ENCODE results near the gene CRB2.
"Not testable (repeated sequence)": the region's sequence is repeated elsewhere in the genome, so short reads cannot be mapped to it uniquely, and the experiment has no call there.

Gene CRB2

GRCh38 chr9:123329329-123329955 lies 26.6 kb upstream of the CRB2 start:
- no peak for DNase-seq (ENCODE audit: low spot score)

GRCh38 chr9:123331346-123332060 lies 24.5 kb upstream of the CRB2 start:
- no peak for DNase-seq (ENCODE audit: low spot score)

- DNase-seq (ENCODE audit: low spot score) = not testable (repeated sequence)
Observed at GRCh38 chr9:123333058-123333669, 22.8 kb upstream of the CRB2 start.

GRCh38 chr9:123334639-123335038 lies 21.4 kb upstream of the CRB2 start:
- DNase-seq (ENCODE audit: low spot score) = no peak

DNA sequence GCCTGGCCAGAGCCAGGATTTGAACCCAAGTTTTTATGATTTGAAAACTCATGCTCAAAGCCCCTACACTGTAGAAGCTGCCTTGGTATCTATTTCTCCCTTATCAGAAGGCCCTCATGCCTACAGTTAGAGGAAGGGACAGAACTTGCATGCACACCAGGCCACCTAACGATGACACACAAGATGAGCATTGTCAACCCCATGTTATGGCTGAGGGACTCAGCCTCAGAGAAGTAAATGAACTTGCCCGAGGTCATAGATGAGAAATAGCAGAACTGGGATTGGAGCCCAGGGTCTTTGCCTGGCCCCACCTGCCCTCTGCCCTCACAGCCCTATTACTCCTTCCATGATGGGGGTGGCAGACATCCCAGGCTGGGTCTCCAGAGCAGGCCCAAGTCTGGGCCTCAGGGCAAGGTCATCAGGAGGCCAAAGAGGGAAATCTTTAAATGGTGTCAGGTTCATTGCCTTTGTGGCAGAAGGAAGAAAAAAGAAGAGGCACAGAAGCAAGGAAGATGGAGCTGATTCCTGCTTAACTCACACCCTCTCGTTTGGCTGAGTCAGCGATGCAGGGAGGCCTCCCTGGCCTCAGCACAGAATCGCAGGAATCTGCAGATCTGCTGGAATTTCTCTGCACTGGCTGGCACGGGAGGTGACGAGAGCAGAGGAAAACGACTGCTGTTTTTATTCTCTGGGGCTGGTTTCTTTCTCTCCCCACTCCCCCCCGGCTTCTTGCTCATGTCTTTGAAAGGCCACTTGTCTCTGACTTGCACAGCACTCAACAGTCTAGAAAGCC lies 20.6 kb upstream of the CRB2 start:
- peak; percentile 37 for DNase-seq (ENCODE audit: low spot score)

- DNase-seq (ENCODE audit: low spot score) = no peak
Observed at GRCh38 chr9:123335986-123336329, 20.0 kb upstream of the CRB2 start.

DNA sequence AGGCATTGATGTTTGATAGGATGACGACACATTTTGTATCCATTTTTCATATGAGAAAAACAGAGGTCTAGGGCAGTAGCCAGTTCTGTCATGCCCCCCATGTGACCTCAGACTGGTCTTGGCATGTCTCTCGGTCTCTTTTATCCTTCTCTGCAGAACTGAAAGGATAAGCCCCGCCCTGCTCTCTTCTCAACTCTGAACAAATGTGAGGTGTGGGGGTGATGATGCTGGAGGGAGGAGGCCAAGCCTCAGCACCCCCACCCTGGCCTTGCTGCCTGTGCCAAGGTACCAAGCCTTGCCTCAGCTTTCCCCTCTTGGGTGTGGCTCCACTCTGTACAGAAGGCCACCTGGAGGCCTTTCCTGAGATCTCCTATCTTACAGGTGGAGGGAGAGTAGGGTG lies 19.5 kb upstream of the CRB2 start:
- no peak for DNase-seq (ENCODE audit: low spot score)

DNA sequence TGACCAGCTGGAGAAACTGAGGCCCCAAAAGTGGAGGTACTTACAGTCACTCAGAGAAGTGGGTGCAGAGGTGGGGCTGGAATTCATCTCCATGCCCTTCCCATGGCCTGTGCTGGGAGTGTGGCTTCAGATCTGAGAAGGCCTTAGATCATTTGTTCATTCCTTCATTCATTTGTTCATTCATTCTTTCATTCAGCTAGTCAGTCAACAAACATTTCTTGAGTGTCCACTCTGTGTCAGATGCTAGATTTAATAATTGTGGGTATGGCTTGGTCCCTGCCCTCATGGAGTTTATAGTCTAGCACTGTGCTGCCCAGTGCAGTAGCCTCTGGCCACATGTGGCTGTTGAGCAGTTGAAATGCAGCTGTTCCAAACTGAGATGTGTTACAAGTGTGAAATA lies 19.0 kb upstream of the CRB2 start:
- DNase-seq (ENCODE audit: low spot score) = no peak

DNA sequence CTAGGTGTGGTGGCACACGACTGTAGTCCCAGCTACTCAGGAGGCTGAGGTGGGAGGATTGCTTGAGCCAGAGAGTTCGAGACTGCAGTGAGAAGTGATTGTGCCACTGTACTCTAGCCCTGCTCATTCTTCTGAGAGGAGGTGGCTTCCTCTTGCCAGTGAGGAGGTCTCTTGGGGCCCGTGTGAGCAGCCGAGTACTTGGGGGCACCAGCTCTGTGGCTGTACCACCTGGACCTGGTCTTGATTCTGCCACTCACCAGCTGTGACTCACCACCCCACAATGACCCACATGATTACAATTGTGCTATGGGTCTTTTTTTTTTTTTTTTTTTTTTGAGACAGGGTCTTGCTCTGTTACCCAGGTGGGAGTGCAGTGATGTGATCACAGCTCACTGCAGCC lies 18.0 kb upstream of the CRB2 start:
- DNase-seq (ENCODE audit: low spot score) = no peak

- no peak for DNase-seq (ENCODE audit: low spot score)
Observed at GRCh38 chr9:123338710-123339665, 17.0 kb upstream of the CRB2 start.

DNA sequence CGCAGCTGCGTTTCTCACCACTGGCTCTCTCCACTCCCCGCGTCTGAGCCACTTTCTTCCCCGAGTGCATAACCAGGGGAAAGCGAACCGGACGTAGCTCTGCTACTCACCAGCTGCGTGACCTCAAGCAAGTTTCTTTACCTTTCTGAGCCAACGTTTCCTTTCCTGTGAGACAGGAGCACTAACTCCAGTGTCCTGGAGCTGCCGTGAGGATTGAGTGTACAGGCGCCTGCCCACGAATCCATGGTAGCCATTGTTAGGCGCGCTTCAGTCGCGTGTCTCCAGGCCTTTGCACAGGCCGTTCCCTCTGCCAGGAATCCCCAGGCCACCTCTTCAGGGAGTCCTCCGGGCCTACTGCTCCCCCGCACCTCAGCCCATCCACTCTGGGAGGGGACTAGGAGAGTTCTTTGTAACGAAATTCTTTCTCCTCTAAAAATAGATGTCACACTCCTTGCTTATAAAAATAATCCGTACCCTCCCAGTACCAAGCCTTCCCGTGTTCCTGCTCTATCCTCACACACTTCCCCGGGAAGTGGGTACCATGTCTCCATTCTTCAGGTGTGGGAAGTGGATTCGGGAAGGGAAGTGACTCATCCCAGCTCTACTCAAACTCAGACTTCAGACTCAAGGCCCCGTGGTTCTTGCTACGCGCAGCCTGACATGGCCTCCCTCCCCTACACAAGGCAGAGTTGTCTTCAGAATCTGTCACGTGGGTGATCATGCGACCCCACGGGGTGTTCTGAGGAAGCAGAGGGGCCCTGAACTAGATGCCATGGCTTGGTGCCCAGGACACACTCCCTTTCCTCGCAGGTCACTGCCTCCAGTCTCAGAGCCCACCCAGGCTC lies 16.1 kb upstream of the CRB2 start:
- DNase-seq (ENCODE audit: low spot score) = no peak

- DNase-seq (ENCODE audit: low spot score) = no peak
Observed at GRCh38 chr9:123341816-123342215, 14.2 kb upstream of the CRB2 start.

DNA sequence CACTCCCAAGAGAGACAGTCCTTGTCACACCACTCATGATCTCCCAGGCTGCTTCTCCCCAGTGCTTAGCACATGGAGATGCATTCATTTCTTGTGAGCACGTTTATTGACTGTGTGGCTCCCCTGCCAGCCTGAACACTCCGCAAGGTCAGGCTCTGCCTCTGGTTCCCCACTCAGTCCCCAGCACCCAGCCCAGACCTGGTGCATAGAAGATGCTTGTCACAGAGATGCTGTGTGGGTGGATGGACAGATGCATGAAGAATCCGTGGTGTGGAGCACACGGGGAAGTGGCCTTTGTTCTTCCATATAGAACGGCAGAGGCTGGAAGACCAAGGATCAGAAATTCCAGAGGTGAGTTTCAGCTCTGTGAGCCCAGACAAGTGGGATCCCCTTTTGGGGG lies 13.8 kb upstream of the CRB2 start:
- DNase-seq (ENCODE audit: low spot score) = no peak

DNA sequence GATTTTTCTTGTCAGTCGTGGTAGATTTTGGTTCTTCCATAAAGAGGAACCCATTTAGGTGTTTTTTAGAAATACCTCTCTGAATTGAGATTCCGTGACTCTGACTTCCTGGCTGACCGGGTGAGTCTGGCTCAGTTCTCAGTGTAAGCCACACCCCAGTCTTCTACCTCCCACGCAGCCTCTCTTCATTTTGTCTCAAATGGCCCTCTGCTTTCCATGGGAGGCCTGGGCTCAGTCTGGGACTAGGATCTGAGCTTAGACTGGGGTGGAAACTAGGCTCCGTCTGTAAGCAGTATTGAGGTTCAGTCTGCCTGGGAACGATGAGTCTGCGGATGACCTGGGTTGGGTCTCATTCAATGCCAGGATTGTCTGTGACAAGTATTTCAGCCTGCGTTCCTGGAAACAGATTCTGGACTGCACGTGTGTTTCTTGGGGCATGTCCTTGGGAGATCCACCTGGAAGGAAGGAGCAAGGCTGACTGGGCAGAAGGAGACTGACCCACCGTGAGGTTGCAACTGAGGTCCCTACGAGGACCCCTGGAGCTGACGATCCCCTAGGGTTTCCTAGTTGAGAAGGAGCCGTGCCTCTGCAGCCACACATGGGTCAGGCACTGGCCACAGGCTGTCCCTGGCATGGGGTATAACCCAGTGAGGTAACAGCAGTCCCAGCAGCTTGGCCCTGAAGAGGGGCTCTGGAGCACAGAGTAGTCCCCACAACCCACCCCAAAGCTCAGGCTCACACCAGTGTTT lies 12.4 kb upstream of the CRB2 start:
- DNase-seq (ENCODE audit: low spot score) = no peak

DNA sequence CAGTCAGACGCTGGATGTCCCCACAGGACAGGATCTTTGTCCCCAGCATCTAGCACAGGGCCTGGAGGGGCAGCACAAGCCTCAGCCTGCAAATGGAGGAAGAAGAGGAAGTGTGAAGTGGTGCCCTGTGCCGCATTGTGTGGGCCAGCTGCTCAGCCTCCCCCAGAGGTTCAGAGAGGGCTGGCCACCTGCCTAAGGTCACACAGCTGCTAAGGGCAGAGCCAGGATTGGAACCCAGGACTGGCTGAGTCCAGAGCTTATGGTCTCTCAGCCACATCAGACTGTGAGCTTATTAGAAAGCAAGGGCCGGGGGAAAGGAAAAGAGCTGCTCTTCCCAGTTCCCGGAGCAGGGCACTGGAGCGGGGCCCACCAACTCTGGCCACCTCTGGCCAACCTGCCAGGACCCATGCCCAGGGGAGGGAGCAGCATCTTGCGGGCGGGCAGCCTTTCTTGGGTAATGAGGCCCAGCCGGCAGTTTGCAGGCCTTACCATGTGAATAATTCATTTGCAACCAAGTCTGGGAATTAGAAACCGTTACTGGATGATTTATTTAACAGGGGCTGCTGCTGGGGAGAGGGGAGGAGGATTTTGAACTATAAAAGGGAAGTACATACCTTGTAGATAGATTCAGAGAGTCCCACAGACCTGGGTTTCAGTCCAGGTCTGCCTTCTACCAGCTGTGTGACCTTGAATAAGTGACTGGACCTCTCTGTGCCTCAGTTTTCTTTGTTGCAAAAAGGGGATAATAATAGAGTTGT lies 11.6 kb upstream of the CRB2 start:
- DNase-seq (ENCODE audit: low spot score) = no peak

DNA sequence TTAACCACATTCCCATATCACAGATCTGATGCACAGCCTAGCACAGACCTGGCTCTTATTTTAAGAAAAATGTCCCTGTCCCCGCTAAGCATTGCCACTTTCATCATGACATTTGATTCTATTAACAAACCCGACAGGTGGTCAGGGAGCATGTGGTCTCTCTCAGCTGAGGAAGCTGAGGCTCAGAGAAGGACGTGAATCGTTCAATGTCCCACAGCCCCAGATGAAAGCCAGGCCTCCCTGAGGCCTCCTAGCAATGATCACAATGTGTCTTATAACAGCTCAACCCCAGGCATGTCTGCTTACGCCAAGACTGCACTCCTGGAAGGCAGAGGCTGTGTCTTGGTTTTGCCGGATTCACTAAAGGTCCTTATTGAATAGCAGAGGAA lies 10.4 kb upstream of the CRB2 start:
- no peak for DNase-seq (ENCODE audit: low spot score)

DNA sequence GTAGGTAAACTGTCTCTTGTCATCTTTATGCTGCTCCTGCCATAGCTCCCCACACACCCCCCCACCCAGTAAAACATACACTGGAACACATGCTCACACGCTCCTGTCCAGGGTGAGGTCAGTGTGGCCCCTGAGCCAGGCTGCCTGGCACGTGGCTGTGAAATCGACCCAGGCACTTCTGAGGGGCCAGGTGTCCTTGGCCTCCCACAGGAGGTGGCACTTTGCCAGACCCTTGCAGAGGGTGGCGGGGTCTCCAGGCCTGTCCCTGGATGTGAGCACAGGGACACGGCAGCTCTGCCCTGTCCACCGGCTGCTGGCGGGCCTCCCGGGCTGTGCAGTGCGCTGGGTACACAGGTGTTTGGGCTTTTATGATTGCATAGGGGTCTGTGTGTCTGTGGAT lies 10.0 kb upstream of the CRB2 start:
- no peak for DNase-seq (ENCODE audit: low spot score)

DNA sequence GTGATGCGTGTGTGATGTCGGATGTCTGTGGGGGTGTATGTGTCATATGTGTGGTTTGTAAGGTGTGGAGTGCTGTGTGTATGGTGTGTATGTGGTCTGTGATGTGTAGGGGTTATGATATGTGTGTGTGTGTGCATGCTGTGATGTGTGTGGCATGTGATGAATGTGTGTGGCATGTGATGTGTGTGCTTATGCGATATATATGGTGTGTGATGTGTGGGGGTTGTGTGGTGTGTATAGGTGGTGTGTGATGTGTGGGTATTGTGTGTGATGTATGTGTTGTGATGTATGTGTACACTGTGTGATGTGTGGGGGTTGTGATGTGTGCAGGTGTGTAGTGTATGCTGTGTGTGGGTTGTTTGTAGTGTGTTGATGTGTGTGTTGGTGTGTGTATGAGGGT lies 9.2 kb upstream of the CRB2 start:
- no peak for DNase-seq (ENCODE audit: low spot score)

GRCh38 chr9:123347289-123348060 lies 8.5 kb upstream of the CRB2 start:
- no peak for DNase-seq (ENCODE audit: low spot score)
